Fibroblast of pulmonary artery (primary cell): ENCODE measurements around the gene ZNRF4.

Source experiments
- DNase-seq: peaks from one replicate; pipeline ENCODE4 v3.0.0-alpha.2; 2010; ENCODE audit warnings: low read depth
- H3K4me3 ChIP-seq: replicated peaks from 2 replicates; pipeline ENCODE4 v1.5.1; 2011; ENCODE audit warnings: low read depth, mild to moderate bottlenecking, control low read depth, low read length, moderate library complexity
- TF ChIP-seq, protein P1 (sequence below): IDR thresholded peaks from 2 replicates; pipeline ENCODE4 v1.5.1; 2011; ENCODE audit warnings: mild to moderate bottlenecking, control low read depth, low read length, inconsistent platforms; ENCODE audit errors: missing control alignments

ZNRF4 gene

GRCh38 chr19:5443723-5444122 is 11.5 kb upstream of the ZNRF4 start:
- TF ChIP-seq, protein P1, sequence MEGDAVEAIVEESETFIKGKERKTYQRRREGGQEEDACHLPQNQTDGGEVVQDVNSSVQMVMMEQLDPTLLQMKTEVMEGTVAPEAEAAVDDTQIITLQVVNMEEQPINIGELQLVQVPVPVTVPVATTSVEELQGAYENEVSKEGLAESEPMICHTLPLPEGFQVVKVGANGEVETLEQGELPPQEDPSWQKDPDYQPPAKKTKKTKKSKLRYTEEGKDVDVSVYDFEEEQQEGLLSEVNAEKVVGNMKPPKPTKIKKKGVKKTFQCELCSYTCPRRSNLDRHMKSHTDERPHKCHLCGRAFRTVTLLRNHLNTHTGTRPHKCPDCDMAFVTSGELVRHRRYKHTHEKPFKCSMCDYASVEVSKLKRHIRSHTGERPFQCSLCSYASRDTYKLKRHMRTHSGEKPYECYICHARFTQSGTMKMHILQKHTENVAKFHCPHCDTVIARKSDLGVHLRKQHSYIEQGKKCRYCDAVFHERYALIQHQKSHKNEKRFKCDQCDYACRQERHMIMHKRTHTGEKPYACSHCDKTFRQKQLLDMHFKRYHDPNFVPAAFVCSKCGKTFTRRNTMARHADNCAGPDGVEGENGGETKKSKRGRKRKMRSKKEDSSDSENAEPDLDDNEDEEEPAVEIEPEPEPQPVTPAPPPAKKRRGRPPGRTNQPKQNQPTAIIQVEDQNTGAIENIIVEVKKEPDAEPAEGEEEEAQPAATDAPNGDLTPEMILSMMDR = no peak
- H3K4me3 ChIP-seq = no peak overlapping the region
- DNase-seq = no peak

- TF ChIP-seq, protein P1 = no peak
- no peak for DNase-seq
- no peak overlapping the region for H3K4me3 ChIP-seq
Measured at GRCh38 chr19:5444431-5444830, 10.8 kb upstream of the ZNRF4 start.

- no peak for DNase-seq
- TF ChIP-seq, protein P1 = no peak
- H3K4me3 ChIP-seq = no peak overlapping the region
Measured at GRCh38 chr19:5445071-5445470, 10.1 kb upstream of the ZNRF4 start.

DNA sequence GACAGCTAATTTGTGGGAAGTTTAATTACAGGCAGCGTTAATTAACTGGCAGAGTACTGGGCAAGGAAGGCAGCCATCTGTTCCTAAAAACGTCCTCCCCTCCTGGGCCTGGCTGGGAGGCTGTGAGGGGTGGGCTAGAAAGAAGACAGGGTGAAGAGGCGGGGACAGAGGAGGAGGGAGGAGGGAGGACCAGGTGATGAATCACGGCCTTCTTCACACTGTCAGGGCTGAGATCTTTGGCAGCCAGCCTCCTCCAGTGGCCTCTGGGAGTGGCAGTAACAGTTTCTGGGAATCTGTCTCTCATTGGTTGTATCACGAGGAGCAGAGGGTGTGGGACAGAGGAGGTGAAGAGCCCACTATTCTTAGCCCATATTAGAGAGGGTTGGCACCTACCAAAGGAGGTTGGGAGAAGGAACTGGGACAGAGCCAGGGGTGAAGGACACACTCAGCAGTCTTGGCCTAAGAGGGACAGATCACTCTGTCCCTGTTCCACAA is 9.6 kb upstream of the ZNRF4 start:
- no peak overlapping the region for H3K4me3 ChIP-seq
- no peak for DNase-seq
- TF ChIP-seq, protein P1 = no peak

DNA sequence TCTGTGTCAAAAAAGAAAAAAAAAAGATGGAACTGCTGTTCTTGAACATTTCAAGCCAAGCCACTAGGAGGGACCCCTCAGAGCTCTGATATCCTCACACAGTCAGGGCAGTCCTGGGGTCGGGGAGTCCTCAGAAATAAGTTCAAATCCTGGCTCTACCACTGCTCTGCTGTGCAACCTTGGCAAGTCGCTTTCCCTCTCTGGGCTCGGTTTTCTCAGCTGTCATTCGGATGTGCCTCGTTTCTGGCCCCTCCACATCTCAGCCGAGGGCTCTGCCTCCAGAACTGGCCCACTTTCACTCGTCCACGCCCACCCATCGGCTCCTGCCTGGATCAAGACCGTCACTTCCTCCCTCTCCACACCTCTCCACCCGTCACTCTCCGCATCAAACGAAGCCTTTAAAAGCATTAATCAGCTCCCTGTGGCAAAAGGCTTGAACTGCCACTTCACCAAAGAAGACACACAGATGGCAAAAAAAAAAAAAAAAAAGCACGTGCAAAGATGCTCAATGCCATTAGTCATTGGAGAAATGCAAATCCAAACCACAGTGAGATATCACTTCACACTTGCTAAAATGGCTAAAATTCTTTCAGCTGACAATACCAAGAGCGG is 7.4 kb upstream of the ZNRF4 start:
- TF ChIP-seq, protein P1 = no peak
- no peak overlapping the region for H3K4me3 ChIP-seq
- DNase-seq = no peak

DNA sequence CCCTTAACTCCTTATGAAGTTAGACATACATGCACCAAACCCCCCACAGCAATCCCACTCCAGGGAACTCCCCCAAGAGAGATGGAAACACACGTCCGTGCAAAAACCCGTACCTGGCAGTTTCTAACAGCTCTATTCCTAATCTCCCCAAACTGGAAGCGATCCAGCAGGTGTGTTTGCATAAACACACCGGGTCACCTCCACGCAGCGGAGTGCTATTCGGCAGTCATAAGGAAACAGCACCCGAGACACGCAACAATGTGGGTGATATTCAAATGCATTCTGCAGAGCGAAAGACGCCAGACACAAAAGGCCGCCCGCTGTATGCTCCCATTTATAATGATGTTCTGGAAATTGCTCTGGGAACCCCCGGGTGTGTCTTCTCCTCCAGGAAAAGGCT is 6.8 kb upstream of the ZNRF4 start:
- no peak for DNase-seq
- TF ChIP-seq, protein P1 = no peak
- H3K4me3 ChIP-seq = no peak overlapping the region
